GM19043 (cell line): ENCODE data around the gene ST6GALNAC6.
"Not testable (repeated sequence)": the region's sequence is repeated elsewhere in the genome, so short reads cannot be mapped to it uniquely, and the experiment has no call there.

Experiments used
- ATAC-seq: cut with Tn5 transposase; IDR thresholded peaks from one replicate; pipeline ENCODE4 v1.9.1; 2021; ENCODE audit warnings: low read depth; ENCODE audit not compliant: unreplicated experiment

The ST6GALNAC6 gene

GRCh38 chr9:127860779-127861178 is 38.6 kb downstream of the ST6GALNAC6 start:
- no peak for ATAC-seq

GRCh38 chr9:127860260-127860659 is 39.1 kb downstream of the ST6GALNAC6 start:
- no peak for ATAC-seq

GRCh38 chr9:127858041-127858512 is 41.3 kb downstream of the ST6GALNAC6 start:
- ATAC-seq, result no peak

GRCh38 chr9:127857278-127857677 is 42.1 kb downstream of the ST6GALNAC6 start:
- ATAC-seq, result no peak

GRCh38 chr9:127856729-127857116 is 42.7 kb downstream of the ST6GALNAC6 start:
- ATAC-seq, result no peak

GRCh38 chr9:127856094-127856728 is 43.2 kb downstream of the ST6GALNAC6 start:
- no peak for ATAC-seq

- no peak for ATAC-seq
These were observed 43.9 kb downstream of the ST6GALNAC6 start for GRCh38 chr9:127855522-127855921.

GRCh38 chr9:127854960-127855359 is 44.4 kb downstream of the ST6GALNAC6 start:
- ATAC-seq, result no peak

- no peak for ATAC-seq
These were observed 45.1 kb downstream of the ST6GALNAC6 start, which contains the start of gene ENG for GRCh38 chr9:127854184-127854806. ENG (minus strand) TSS chr9:127854658; CDS start chr9:127854355, 303 bp downstream.

GRCh38 chr9:127853312-127854183 is 45.9 kb downstream of the ST6GALNAC6 start:
- no peak for ATAC-seq

- no peak for ATAC-seq
These were observed 46.6 kb downstream of the ST6GALNAC6 start for GRCh38 chr9:127852829-127853228.

GRCh38 chr9:127850286-127850830 is 49.0 kb downstream of the ST6GALNAC6 start:
- ATAC-seq, result no peak

GRCh38 chr9:127848756-127849504 is 50.5 kb downstream of the ST6GALNAC6 start:
- ATAC-seq, result no peak

GRCh38 chr9:127847833-127848755 is 51.3 kb downstream of the ST6GALNAC6 start:
- no peak for ATAC-seq

- no peak for ATAC-seq
These were observed 52.3 kb downstream of the ST6GALNAC6 start for GRCh38 chr9:127847178-127847510.

GRCh38 chr9:127846443-127847177 is 52.8 kb downstream of the ST6GALNAC6 start:
- no peak for ATAC-seq

GRCh38 chr9:127845619-127846018 is 53.8 kb downstream of the ST6GALNAC6 start:
- not testable (repeated sequence) for ATAC-seq

GRCh38 chr9:127844821-127845359 is 54.5 kb downstream of the ST6GALNAC6 start:
- no peak for ATAC-seq
